ENCODE results near the gene IPO5. TPM values are rescaled to one million over a fixed set of nuclear protein-coding genes. Genes with fewer than 3 reads are reported as not detected.
"Not testable (repeated sequence)": the region's sequence is repeated elsewhere in the genome, so short reads cannot be mapped to it uniquely, and the experiment has no call there.

IPO5 gene
- total RNA-seq, 1 donor from 2014 or later, result 302 TPM

GRCh38 chr13:98004107-98004506, 50.6 kb downstream of the IPO5 start:
- no peak for DNase-seq (ENCODE audit: low spot score in 2 of 2)
- FAIRE-seq, result no peak

- FAIRE-seq; DNase-seq (ENCODE audit: low spot score in 2 of 2): not testable (repeated sequence)
Measured at GRCh38 chr13:98004997-98005396, 51.5 kb downstream of the IPO5 start.

GRCh38 chr13:98007001-98007400, 53.5 kb downstream of the IPO5 start:
- DNase-seq (ENCODE audit: low spot score in 2 of 2) (no peak), FAIRE-seq (no peak)

GRCh38 chr13:98013241-98013640, 59.8 kb downstream of the IPO5 start:
- DNase-seq (ENCODE audit: low spot score in 2 of 2) (no peak), FAIRE-seq (no peak)

- DNase-seq (ENCODE audit: low spot score in 2 of 2) (no peak), FAIRE-seq (no peak)
Measured at GRCh38 chr13:98014766-98015165, 61.3 kb downstream of the IPO5 start.

GRCh38 chr13:98018293-98018692, 64.8 kb downstream of the IPO5 start:
- DNase-seq (ENCODE audit: low spot score in 2 of 2) (no peak), FAIRE-seq (no peak)

- DNase-seq (ENCODE audit: low spot score in 2 of 2) (no peak), FAIRE-seq (no peak)
Measured at GRCh38 chr13:98019186-98019585, 65.7 kb downstream of the IPO5 start.

GRCh38 chr13:98020271-98020670, 66.8 kb downstream of the IPO5 start:
- DNase-seq (ENCODE audit: low spot score in 2 of 2) (no peak), FAIRE-seq (no peak)

- FAIRE-seq (peak; percentile 88), DNase-seq (ENCODE audit: low spot score in 2 of 2) (no peak)
Measured at GRCh38 chr13:98022210-98022609, 68.7 kb downstream of the IPO5 start.

GRCh38 chr13:98025480-98026025, 72.1 kb downstream of the IPO5 start:
- FAIRE-seq (no peak), DNase-seq (ENCODE audit: low spot score in 2 of 2) (no peak)

- no peak for FAIRE-seq
- no peak for DNase-seq (ENCODE audit: low spot score in 2 of 2)
Measured at GRCh38 chr13:98026457-98026857, 73.0 kb downstream of the IPO5 start.

- DNase-seq (ENCODE audit: low spot score in 2 of 2) (no peak), FAIRE-seq (no peak)
Measured at GRCh38 chr13:98032168-98032567, 78.7 kb downstream of the IPO5 start.

- no peak for FAIRE-seq
- DNase-seq (ENCODE audit: low spot score in 2 of 2), result peak in 1 of 2 donors; percentile 29
Measured at GRCh38 chr13:98033277-98034247, 80.1 kb downstream of the IPO5 start.

- FAIRE-seq (no peak), DNase-seq (ENCODE audit: low spot score in 2 of 2) (no peak)
Measured at GRCh38 chr13:98035373-98035772, 81.9 kb downstream of the IPO5 start.

GRCh38 chr13:98036564-98037302, 83.3 kb downstream of the IPO5 start:
- FAIRE-seq; DNase-seq (ENCODE audit: low spot score in 2 of 2): not testable (repeated sequence)

GRCh38 chr13:98039261-98039660, 85.8 kb downstream of the IPO5 start:
- FAIRE-seq, result no peak

GRCh38 chr13:98039964-98040363, 86.5 kb downstream of the IPO5 start:
- FAIRE-seq (no peak), DNase-seq (ENCODE audit: low spot score in 2 of 2) (no peak)

More at GRCh38 chr13:98039261-98039660, 85.8 kb downstream of the IPO5 start:
- DNase-seq (ENCODE audit: low spot score in 2 of 2), result no peak

- FAIRE-seq, result no peak
- DNase-seq (ENCODE audit: low spot score in 2 of 2), result no peak
Measured at GRCh38 chr13:98041081-98041820, 87.8 kb downstream of the IPO5 start.

GRCh38 chr13:98044301-98044700, 90.8 kb downstream of the IPO5 start:
- DNase-seq (ENCODE audit: low spot score in 2 of 2) (no peak), FAIRE-seq (no peak)

- not testable (repeated sequence) for DNase-seq (ENCODE audit: low spot score in 2 of 2); FAIRE-seq
Measured at GRCh38 chr13:98047785-98048184, 94.3 kb downstream of the IPO5 start.

Measured in frontal cortex (tissue), 4 donors.